Stimulated activated memory B cell treated with anti-CD40 and anti-IgM and Interleukin-4, amounts not matched to agents 10 μg/mL and 1 μg/mL and 100 μg/mL, for 72 hours (primary cell): ENCODE measurements around the gene WHAMM.
"Not testable (repeated sequence)": the region's sequence is repeated elsewhere in the genome, so short reads cannot be mapped to it uniquely, and the experiment has no call there.

Source experiments
- ATAC-seq: fragments of 150-1000 bp; cut with Tn5 transposase; 2 replicates; pipeline ENCODE4 v1.10.0; 2021
- H3K27ac Mint-ChIP-seq: one replicate; pipeline ENCODE4 v1.8.0; 2022; ENCODE audit warnings: mild to moderate bottlenecking, mixed read lengths
- H3K27me3 Mint-ChIP-seq: one replicate; pipeline ENCODE4 v1.8.0; 2022; ENCODE audit warnings: mixed read lengths
- H3K36me3 Mint-ChIP-seq: one replicate; pipeline ENCODE4 v1.8.0; 2022; ENCODE audit warnings: mixed read lengths
- H3K4me1 Mint-ChIP-seq: one replicate; pipeline ENCODE4 v1.8.0; 2022; ENCODE audit warnings: mixed read lengths
- H3K4me3 Mint-ChIP-seq: one replicate; pipeline ENCODE4 v1.8.0; 2022; ENCODE audit warnings: mild to moderate bottlenecking, moderate library complexity, mixed read lengths
- H3K9me3 Mint-ChIP-seq: one replicate; pipeline ENCODE4 v1.8.0; 2022; ENCODE audit warnings: mixed read lengths

The WHAMM gene

GRCh38 chr15:82812994-82813393 lies 3.6 kb downstream of the WHAMM start:
- Mint-ChIP-seq H3K4me1 (peaks cover 34% of the 10 kb centered on the region), H3K27ac (peak overlapping the region; percentile 88), H3K9me3 (no peaks in the 10 kb centered on the region), H3K27me3 (no peaks in the 10 kb centered on the region), H3K36me3 (peaks cover 37% of the 10 kb centered on the region), H3K4me3 (peak overlapping the region; percentile 84)
- no peak for ATAC-seq

GRCh38 chr15:82820128-82820527 lies 10.7 kb downstream of the WHAMM start:
- peaks cover 45% of the 10 kb centered on the region for H3K36me3 Mint-ChIP-seq
- H3K9me3 Mint-ChIP-seq, result no peaks in the 10 kb centered on the region
- peaks cover 7% of the 10 kb centered on the region for H3K4me1 Mint-ChIP-seq
- no peaks in the 10 kb centered on the region for H3K27me3 Mint-ChIP-seq
- no peak overlapping the region for H3K27ac Mint-ChIP-seq
- ATAC-seq, result no peak
- H3K4me3 Mint-ChIP-seq, result no peak overlapping the region

DNA sequence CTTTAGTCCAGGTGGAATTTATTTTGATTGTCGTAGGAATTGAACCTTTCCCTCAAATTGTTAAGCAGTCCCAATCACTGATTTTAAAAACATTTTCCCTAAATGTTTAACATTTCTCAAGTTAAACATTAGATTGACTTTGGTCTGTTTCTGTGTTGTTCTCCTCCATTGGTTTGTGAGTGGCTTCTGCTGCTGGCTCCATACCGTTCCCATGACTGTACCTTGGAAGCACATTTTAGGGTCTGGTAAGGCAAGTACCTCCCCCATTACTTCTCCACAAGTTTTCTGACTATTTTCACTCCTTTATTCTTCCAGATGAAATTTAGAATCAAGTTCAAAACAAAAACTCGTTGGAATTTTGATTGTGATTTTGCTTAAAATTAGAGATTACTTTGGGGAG lies 12.0 kb downstream of the WHAMM start:
- H3K4me3 Mint-ChIP-seq, H3K27ac Mint-ChIP-seq, H3K9me3 Mint-ChIP-seq, H3K27me3 Mint-ChIP-seq, H3K4me1 Mint-ChIP-seq, ATAC-seq: not testable (repeated sequence)
- peaks cover 45% of the 10 kb centered on the region for H3K36me3 Mint-ChIP-seq

- peaks cover 45% of the 10 kb centered on the region for H3K36me3 Mint-ChIP-seq
- H3K4me1 Mint-ChIP-seq, H3K27me3 Mint-ChIP-seq, ATAC-seq, H3K27ac Mint-ChIP-seq, H3K4me3 Mint-ChIP-seq, H3K9me3 Mint-ChIP-seq: not testable (repeated sequence)
Measured at GRCh38 chr15:82821851-82822250, 12.4 kb downstream of the WHAMM start.

- no peaks in the 10 kb centered on the region for H3K4me1 Mint-ChIP-seq
- ATAC-seq, result no peak
- no peak overlapping the region for H3K4me3 Mint-ChIP-seq
- no peaks in the 10 kb centered on the region for H3K27me3 Mint-ChIP-seq
- H3K9me3 Mint-ChIP-seq, result no peaks in the 10 kb centered on the region
- peaks cover 43% of the 10 kb centered on the region for H3K36me3 Mint-ChIP-seq
- no peak overlapping the region for H3K27ac Mint-ChIP-seq
Measured at GRCh38 chr15:82823049-82823448, 13.6 kb downstream of the WHAMM start.

DNA sequence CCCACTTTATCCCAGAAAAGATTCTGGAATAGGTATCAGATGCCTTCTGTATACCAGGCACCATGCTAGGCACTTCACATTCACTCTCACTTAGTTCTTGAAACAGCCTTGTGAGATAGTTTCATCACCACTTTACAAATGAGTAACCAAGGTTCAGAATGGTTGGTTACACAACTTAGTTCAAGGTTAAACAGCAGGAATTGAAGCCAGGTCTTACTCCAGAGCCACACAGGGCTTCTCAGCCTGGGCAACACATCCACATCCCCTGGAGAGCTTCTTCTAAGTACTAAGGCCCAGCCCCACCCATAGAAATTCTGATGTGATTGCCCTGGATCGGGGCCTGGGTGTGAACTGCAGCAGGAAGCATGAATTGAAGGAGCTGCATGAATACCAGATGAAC lies 18.6 kb downstream of the WHAMM start:
- ATAC-seq, result no peak
- Mint-ChIP-seq H3K9me3 (no peaks in the 10 kb centered on the region), H3K4me1 (peaks cover 26% of the 10 kb centered on the region), H3K27me3 (no peaks in the 10 kb centered on the region), H3K36me3 (peaks cover 60% of the 10 kb centered on the region), H3K4me3 (no peak overlapping the region), H3K27ac (no peak overlapping the region)

- H3K4me3 Mint-ChIP-seq, result no peak overlapping the region
Measured at GRCh38 chr15:82829234-82829633, 19.8 kb downstream of the WHAMM start.

DNA sequence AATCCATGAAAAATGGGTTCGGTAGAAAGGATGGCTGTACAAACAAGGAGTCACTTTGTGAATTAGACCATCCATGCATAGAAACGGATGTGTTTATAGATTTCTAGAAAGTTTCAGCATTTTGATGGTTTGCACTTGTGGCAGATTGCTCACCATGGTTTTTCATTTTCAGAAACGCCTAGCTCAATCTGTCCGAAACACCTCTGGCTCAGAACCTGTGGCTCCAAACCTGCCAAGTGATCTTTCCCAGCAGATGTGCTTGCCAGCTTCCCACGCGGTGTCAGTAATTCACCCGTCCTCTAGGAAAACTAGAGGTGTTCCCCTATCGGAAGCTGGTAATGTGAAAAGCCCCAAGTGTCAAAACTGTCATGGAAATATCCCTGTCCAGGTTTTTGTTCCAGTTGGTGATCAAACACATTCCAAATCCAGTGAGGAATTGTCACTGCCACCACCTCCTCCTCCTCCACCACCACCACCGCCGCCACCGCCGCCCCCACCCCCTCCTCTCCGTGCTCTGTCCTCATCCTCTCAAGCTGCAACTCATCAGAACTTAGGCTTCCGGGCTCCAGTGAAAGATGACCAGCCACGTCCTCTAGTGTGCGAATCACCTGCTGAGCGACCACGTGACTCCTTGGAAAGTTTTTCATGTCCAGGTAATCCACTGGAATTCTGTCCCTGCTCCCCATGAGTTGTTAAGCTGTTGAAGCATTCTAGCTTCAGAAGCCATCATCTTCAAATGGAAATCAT lies 21.2 kb downstream of the WHAMM start:
- no peaks in the 10 kb centered on the region for H3K27me3 Mint-ChIP-seq
- H3K9me3 Mint-ChIP-seq, result no peaks in the 10 kb centered on the region
- peaks cover 30% of the 10 kb centered on the region for H3K4me1 Mint-ChIP-seq
- no peak overlapping the region for H3K4me3 Mint-ChIP-seq
- H3K27ac Mint-ChIP-seq, result no peak overlapping the region
- ATAC-seq, result no peak
- peaks cover 75% of the 10 kb centered on the region for H3K36me3 Mint-ChIP-seq

More at GRCh38 chr15:82829234-82829633, 19.8 kb downstream of the WHAMM start:
- Mint-ChIP-seq H3K27ac (no peak overlapping the region), H3K9me3 (no peaks in the 10 kb centered on the region), H3K4me1 (peaks cover 30% of the 10 kb centered on the region), H3K27me3 (no peaks in the 10 kb centered on the region), H3K36me3 (peaks cover 71% of the 10 kb centered on the region)
- ATAC-seq, result no peak

GRCh38 chr15:82831894-82832600 lies 22.6 kb downstream of the WHAMM start:
- Mint-ChIP-seq H3K4me3 (peak overlapping the region; percentile 56), H3K9me3 (no peaks in the 10 kb centered on the region), H3K4me1 (peaks cover 30% of the 10 kb centered on the region), H3K27ac (peak overlapping the region; percentile 90), H3K36me3 (peaks cover 80% of the 10 kb centered on the region), H3K27me3 (no peaks in the 10 kb centered on the region)
- ATAC-seq, result no peak

DNA sequence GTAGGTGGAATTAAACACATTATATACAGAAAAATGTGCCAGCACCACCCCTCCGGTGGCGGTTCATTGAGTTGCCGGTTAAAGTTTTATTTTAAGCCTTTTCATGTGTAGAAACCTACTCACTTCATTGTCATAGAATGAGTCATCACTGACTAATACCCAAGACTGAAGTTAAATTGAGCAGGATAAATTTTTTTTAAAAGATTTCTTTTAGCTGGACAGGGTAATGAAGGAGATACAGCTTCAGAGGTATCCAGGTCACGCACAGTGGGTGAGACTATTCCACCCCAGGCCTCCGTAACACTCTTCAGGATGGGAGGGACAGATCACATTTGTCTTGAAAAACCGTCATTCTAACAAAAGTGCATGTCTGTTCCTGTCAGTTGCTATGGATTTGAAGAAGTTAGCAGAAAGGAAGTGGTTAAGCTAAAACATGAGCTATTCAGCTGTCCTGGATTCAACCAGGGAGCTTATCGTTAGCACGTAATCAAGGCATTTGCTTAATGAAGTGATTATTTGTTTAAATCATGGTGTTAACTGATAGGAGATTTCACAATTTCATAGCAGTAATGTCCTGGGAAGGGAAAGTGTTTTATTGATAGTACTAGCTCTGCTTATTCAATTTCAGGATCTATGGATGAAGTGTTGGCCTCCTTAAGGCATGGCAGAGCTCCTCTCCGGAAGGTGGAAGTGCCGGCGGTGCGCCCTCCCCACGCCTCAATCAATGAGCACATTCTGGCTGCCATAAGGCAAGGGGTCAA lies 23.4 kb downstream of the WHAMM start:
- Mint-ChIP-seq H3K27ac (peak overlapping the region; percentile 90), H3K36me3 (peaks cover 88% of the 10 kb centered on the region), H3K27me3 (no peaks in the 10 kb centered on the region), H3K4me1 (peaks cover 30% of the 10 kb centered on the region), H3K9me3 (no peaks in the 10 kb centered on the region), H3K4me3 (peak overlapping the region; percentile 56)
- ATAC-seq, result peak; percentile 91

GRCh38 chr15:82833362-82833682 lies 23.9 kb downstream of the WHAMM start:
- H3K27ac Mint-ChIP-seq, result peak overlapping the region; percentile 90
- peak overlapping the region; percentile 56 for H3K4me3 Mint-ChIP-seq
- no peaks in the 10 kb centered on the region for H3K9me3 Mint-ChIP-seq
- H3K36me3 Mint-ChIP-seq, result peaks cover 88% of the 10 kb centered on the region
- ATAC-seq, result no peak
- H3K27me3 Mint-ChIP-seq, result no peaks in the 10 kb centered on the region
- H3K4me1 Mint-ChIP-seq, result peaks cover 30% of the 10 kb centered on the region

DNA sequence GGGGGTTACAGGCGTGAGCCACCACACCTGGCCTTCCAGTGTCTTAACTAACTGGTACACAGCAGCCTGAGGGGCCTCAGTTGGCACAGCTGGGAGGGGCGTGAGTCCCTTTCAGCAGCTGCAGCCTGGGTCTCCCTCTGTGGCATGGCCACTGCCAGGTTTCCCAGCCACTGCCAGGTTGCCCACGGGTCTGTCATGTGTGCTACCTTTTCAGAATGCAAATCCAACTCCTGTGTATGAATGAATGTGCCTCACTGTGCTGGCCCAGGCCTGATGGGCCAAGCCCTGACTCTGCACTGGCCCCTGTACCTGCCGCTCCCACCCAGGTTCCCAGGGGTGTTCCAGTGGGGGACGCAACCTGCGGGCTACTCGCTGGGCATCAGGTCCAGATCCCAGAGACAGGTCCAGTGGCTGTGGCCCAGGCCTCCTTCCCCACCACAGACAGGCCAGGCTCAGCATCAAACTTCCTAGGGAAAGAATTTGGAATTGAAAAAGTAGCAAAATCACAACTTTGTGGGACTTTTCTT lies 26.0 kb downstream of the WHAMM start:
- peaks cover 21% of the 10 kb centered on the region for H3K4me1 Mint-ChIP-seq
- H3K4me3 Mint-ChIP-seq, result no peak overlapping the region
- H3K36me3 Mint-ChIP-seq, result peaks cover 93% of the 10 kb centered on the region
- no peak overlapping the region for H3K27ac Mint-ChIP-seq
- H3K27me3 Mint-ChIP-seq, result no peaks in the 10 kb centered on the region
- no peak for ATAC-seq
- H3K9me3 Mint-ChIP-seq, result no peaks in the 10 kb centered on the region

GRCh38 chr15:82838096-82838735 lies 28.8 kb downstream of the WHAMM start:
- Mint-ChIP-seq H3K36me3 (peaks cover 74% of the 10 kb centered on the region), H3K4me3 (no peak overlapping the region), H3K27ac (no peak overlapping the region), H3K4me1 (peaks cover 9% of the 10 kb centered on the region), H3K27me3 (no peaks in the 10 kb centered on the region), H3K9me3 (no peaks in the 10 kb centered on the region)
- ATAC-seq, result no peak

GRCh38 chr15:82839136-82839535 lies 29.7 kb downstream of the WHAMM start:
- ATAC-seq, result no peak
- Mint-ChIP-seq H3K36me3 (peaks cover 66% of the 10 kb centered on the region), H3K4me3 (no peak overlapping the region)

DNA sequence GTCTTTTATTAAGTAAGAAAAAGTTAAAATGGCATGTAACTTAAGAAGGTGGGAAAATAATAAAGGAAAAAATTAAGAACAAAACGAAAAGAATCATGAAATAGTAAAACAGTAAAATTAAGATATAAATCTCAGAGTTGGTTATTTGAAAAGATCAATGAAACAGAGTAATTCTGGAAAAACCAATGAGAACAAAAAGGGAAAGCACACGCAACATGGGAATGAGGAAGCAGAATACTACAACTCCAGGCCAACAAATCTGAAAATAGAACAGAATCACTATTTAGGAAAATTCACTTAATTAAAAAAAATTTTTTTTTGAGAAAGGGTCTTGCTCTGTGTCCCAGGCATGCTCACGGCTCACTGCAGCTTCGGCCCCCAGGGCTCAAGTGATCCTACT lies 30.7 kb downstream of the WHAMM start:
- Mint-ChIP-seq H3K36me3 (peaks cover 58% of the 10 kb centered on the region), H3K4me3 (no peak overlapping the region), H3K4me1 (peaks cover 20% of the 10 kb centered on the region), H3K9me3 (no peaks in the 10 kb centered on the region), H3K27me3 (no peaks in the 10 kb centered on the region), H3K27ac (no peak overlapping the region)
- ATAC-seq, result no peak

More at GRCh38 chr15:82839136-82839535, 29.7 kb downstream of the WHAMM start:
- peaks cover 13% of the 10 kb centered on the region for H3K4me1 Mint-ChIP-seq
- H3K27me3 Mint-ChIP-seq, result no peaks in the 10 kb centered on the region
- no peaks in the 10 kb centered on the region for H3K9me3 Mint-ChIP-seq
- H3K27ac Mint-ChIP-seq, result no peak overlapping the region
